Activated CD8-positive, alpha-beta memory T cell treated with anti-CD3 and anti-CD28 coated beads, Interleukin-2, amount 10 ng/mL, durations not matched to agents 7 days and 5 days (primary cell): ENCODE measurements around the gene ACP5. TPM values are rescaled to one million over a fixed set of nuclear protein-coding genes. Genes with fewer than 3 reads are reported as not detected.
A peak's percentile ranks its signal among the peaks of the same experiment; 100 is the strongest.

Experiments used
- ATAC-seq: fragments of 150-1000 bp; cut with Tn5 transposase; one replicate; pipeline ENCODE4 v1.10.0; 2021; ENCODE audit warnings: moderate library complexity
- CTCF ChIA-PET: fragments of 350-600 bp; sonication (Branson Sonifier 250); formaldehyde crosslinking; loops from one replicate; lab custom pipeline; 2021; ENCODE audit warnings: antibody characterized with exemption; lab: Charles Lee
- DNase-seq: peaks from one replicate; pipeline ENCODE4 v3.0.0-alpha.2; 2020
- H3K27ac Mint-ChIP-seq: one replicate; pipeline ENCODE4 v1.8.0; 2021; ENCODE audit warnings: mild to moderate bottlenecking, mixed read lengths
- H3K27me3 Mint-ChIP-seq: one replicate; pipeline ENCODE4 v1.8.0; 2021; ENCODE audit warnings: mixed read lengths
- H3K36me3 Mint-ChIP-seq: one replicate; pipeline ENCODE4 v1.8.0; 2021; ENCODE audit warnings: mild to moderate bottlenecking, mixed read lengths
- H3K4me1 Mint-ChIP-seq: one replicate; pipeline ENCODE4 v1.8.0; 2021; ENCODE audit warnings: mixed read lengths
- H3K4me3 Mint-ChIP-seq: one replicate; pipeline ENCODE4 v1.8.0; 2021; ENCODE audit warnings: mild to moderate bottlenecking, moderate library complexity, mixed read lengths
- H3K9me3 Mint-ChIP-seq: one replicate; pipeline ENCODE4 v1.8.0; 2022; ENCODE audit warnings: low read depth, mixed read lengths
- total RNA-seq, 2 experiments: library from RNA; stranded (reverse); gene quantifications; one replicate each; pipeline ENCODE4 v1.2.3, GENCODE V29; 2021

The ACP5 gene
- total RNA-seq, 2 experiments from 2014 or later, result 34.1 to 58.8 TPM

GRCh38 chr19:11554160-11554559, 23.3 kb downstream of the ACP5 start:
- no peaks in the 10 kb centered on the region for H3K27me3 Mint-ChIP-seq
- CTCF ChIA-PET, result interaction anchor here (0.8 to 3.9 kb wide), 6 partner anchors 9 to 36 kb away, joined by 3 to 24 read pairs (median 4); partner anchors contain the start of gene ECSIT
- peak overlapping the region; percentile 82 for H3K27ac Mint-ChIP-seq

DNA sequence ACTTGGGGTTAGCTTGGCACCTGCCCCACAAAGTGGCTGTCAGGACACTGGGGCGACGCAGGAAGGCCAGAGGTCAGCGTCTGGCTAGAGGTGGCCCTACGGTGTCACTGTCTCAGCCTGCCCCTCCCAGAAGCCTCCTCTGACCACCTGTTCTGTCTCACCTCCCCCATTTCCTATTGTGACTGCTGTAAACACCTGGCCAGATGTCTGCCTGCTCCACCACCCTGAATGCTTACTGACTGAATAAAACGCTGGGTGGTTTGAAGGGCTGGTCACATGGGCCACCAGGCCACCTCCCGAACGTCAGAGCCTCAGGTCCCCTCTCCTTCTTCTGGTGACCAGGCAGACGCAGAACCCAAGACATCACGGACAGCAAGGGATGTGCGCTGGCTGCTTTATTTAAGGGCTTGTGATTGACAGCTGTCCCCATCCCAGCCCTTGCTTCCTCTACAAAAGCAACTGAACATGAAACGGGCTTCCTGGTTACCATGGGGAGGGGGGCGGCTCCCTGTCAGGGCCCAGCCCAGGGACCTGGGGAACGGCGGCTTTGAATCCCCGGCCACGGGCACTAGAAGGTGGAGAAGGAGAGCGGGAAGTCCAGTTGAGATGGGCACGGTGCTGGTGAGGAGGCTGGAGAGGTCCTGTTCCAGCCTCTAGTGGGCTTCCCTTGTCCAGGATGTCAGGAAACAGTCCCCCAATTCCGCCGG, 24.6 kb downstream of the ACP5 start:
- ATAC-seq (no peak), DNase-seq (no peak)
- no peaks in the 10 kb centered on the region for H3K9me3 Mint-ChIP-seq
- CTCF ChIA-PET, result interaction anchor here (1.2 to 3.6 kb wide), 2 partner anchors 17 to 70 kb away, joined by 3 to 11 read pairs; no protein-coding TSS in a partner anchor
- H3K27me3 Mint-ChIP-seq, result no peaks in the 10 kb centered on the region
- H3K36me3 Mint-ChIP-seq, result peaks cover 8% of the 10 kb centered on the region
- peaks cover 38% of the 10 kb centered on the region for H3K4me1 Mint-ChIP-seq
- H3K4me3 Mint-ChIP-seq, result no peak overlapping the region
- no peak overlapping the region for H3K27ac Mint-ChIP-seq

More at GRCh38 chr19:11554160-11554559, 23.3 kb downstream of the ACP5 start:
- peak; percentile 80 for DNase-seq
- no peaks in the 10 kb centered on the region for H3K9me3 Mint-ChIP-seq
- peaks cover 44% of the 10 kb centered on the region for H3K4me1 Mint-ChIP-seq
- no peak overlapping the region for H3K4me3 Mint-ChIP-seq
- peak; percentile 31 for ATAC-seq
- H3K36me3 Mint-ChIP-seq, result peaks cover 8% of the 10 kb centered on the region

GRCh38 chr19:11551603-11552235, 25.7 kb downstream of the ACP5 start:
- H3K27ac Mint-ChIP-seq, result no peak overlapping the region
- CTCF ChIA-PET, result interaction anchor here (1.2 to 3.6 kb wide), 3 partner anchors 11 to 69 kb away, joined by 3 to 11 read pairs (median 4); no protein-coding TSS in a partner anchor
- H3K9me3 Mint-ChIP-seq, result no peaks in the 10 kb centered on the region
- no peak for ATAC-seq
- H3K4me1 Mint-ChIP-seq, result peaks cover 29% of the 10 kb centered on the region
- no peak overlapping the region for H3K4me3 Mint-ChIP-seq
- no peaks in the 10 kb centered on the region for H3K27me3 Mint-ChIP-seq
- H3K36me3 Mint-ChIP-seq, result peaks cover 7% of the 10 kb centered on the region
- DNase-seq, result no peak

DNA sequence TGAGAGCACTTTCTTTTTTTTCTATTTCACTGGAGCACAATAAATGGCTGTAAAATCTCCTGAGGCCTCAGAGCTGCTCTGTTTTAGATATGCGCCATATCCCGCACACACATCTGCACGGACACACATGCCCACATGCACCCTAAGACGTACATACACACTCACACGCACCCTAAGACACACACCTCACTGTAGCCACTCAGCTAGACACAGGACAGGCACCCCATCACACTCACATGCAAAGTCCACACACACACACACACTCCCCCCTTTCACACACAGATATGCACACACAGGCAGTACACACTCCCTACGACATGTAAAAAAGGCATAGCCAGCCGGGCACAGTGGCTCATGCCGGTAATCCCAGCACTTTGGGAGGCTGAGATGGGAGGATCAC, 27.2 kb downstream of the ACP5 start:
- CTCF ChIA-PET, result interaction anchor here (0.6 to 3.6 kb wide), 4 partner anchors 10 to 400 kb away, joined by 4 to 11 read pairs (median 4); no protein-coding TSS in a partner anchor
- Mint-ChIP-seq H3K27ac (no peak overlapping the region), H3K9me3 (no peaks in the 10 kb centered on the region), H3K4me3 (no peak overlapping the region), H3K27me3 (no peaks in the 10 kb centered on the region), H3K36me3 (peaks cover 4% of the 10 kb centered on the region), H3K4me1 (peaks cover 20% of the 10 kb centered on the region)
- no peak for DNase-seq
- ATAC-seq, result no peak

GRCh38 chr19:11549386-11549953, 28.0 kb downstream of the ACP5 start:
- DNase-seq, result no peak
- no peak overlapping the region for H3K4me3 Mint-ChIP-seq
- no peaks in the 10 kb centered on the region for H3K27me3 Mint-ChIP-seq
- H3K9me3 Mint-ChIP-seq, result no peaks in the 10 kb centered on the region
- no peak overlapping the region for H3K27ac Mint-ChIP-seq
- CTCF ChIA-PET, result interaction anchor here (1.0 to 1.5 kb wide), 3 partner anchors 11 to 67 kb away, joined by 3 to 7 read pairs (median 4); no protein-coding TSS in a partner anchor
- no peak for ATAC-seq
- H3K36me3 Mint-ChIP-seq, result peaks cover 4% of the 10 kb centered on the region
- peaks cover 18% of the 10 kb centered on the region for H3K4me1 Mint-ChIP-seq

GRCh38 chr19:11547929-11548700, 29.3 kb downstream of the ACP5 start:
- no peaks in the 10 kb centered on the region for H3K27me3 Mint-ChIP-seq

GRCh38 chr19:11541238-11541637, 36.2 kb downstream of the ACP5 start:
- peak; percentile 42 for ATAC-seq
- H3K36me3 Mint-ChIP-seq, result no peaks in the 10 kb centered on the region
- CTCF ChIA-PET, result no interaction called here
- no peak for DNase-seq
- no peak overlapping the region for H3K4me3 Mint-ChIP-seq
- H3K9me3 Mint-ChIP-seq, result no peaks in the 10 kb centered on the region
- no peak overlapping the region for H3K27ac Mint-ChIP-seq
- H3K4me1 Mint-ChIP-seq, result peaks cover 14% of the 10 kb centered on the region
- peaks cover 16% of the 10 kb centered on the region for H3K27me3 Mint-ChIP-seq

More at GRCh38 chr19:11547929-11548700, 29.3 kb downstream of the ACP5 start:
- no peaks in the 10 kb centered on the region for H3K9me3 Mint-ChIP-seq
- CTCF ChIA-PET, result interaction anchor here (1.5 kb wide), 1 partner anchor 12 kb away, joined by 7 read pairs; no protein-coding TSS in a partner anchor
- peaks cover 5% of the 10 kb centered on the region for H3K4me1 Mint-ChIP-seq
- H3K4me3 Mint-ChIP-seq, result no peak overlapping the region
- ATAC-seq, result no peak
- no peak overlapping the region for H3K27ac Mint-ChIP-seq
- DNase-seq, result no peak
- no peaks in the 10 kb centered on the region for H3K36me3 Mint-ChIP-seq

DNA sequence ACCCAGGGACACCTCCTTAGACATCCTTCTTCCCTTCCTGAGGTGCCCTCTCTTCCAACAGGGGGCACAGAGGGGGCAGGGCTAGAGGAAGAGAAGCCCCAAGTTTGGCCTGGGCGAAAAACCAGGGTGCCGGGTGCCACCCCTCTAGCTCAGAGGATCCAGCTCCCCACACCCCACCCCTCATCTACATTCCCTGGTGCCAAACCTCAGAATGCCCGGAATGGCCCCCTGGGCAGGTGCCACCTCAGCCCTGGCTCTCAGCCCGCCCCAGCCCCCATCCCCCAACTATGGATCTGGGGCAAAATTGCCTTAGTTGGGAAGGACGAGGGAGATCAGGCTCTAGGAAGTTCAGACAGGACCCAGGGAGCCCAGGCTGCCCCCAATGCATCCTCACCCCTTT, 36.8 kb downstream of the ACP5 start:
- CTCF ChIA-PET, result interaction anchor here (1.0 kb wide), 1 partner anchor 10 kb away, joined by 4 read pairs; no protein-coding TSS in a partner anchor
- no peak for DNase-seq
- no peak for ATAC-seq
- H3K27ac Mint-ChIP-seq, result no peak overlapping the region
- H3K36me3 Mint-ChIP-seq, result no peaks in the 10 kb centered on the region
- H3K27me3 Mint-ChIP-seq, result peaks cover 16% of the 10 kb centered on the region
- H3K4me3 Mint-ChIP-seq, result no peak overlapping the region
- peaks cover 13% of the 10 kb centered on the region for H3K4me1 Mint-ChIP-seq
- no peaks in the 10 kb centered on the region for H3K9me3 Mint-ChIP-seq

GRCh38 chr19:11539495-11540365, 37.7 kb downstream of the ACP5 start:
- no peaks in the 10 kb centered on the region for H3K36me3 Mint-ChIP-seq
- DNase-seq, result no peak
- H3K4me1 Mint-ChIP-seq, result peaks cover 18% of the 10 kb centered on the region
- peaks cover 19% of the 10 kb centered on the region for H3K27me3 Mint-ChIP-seq
- no peak for ATAC-seq
- H3K9me3 Mint-ChIP-seq, result no peaks in the 10 kb centered on the region
- H3K4me3 Mint-ChIP-seq, result no peak overlapping the region
- CTCF ChIA-PET, result interaction anchor here (1.0 to 1.3 kb wide), 3 partner anchors 11 to 48 kb away, joined by 3 to 4 read pairs (median 4); no protein-coding TSS in a partner anchor
- no peak overlapping the region for H3K27ac Mint-ChIP-seq

GRCh38 chr19:11538232-11539036, 39.0 kb downstream of the ACP5 start, which contains the start of gene CNN1:
CNN1 (plus strand) TSS chr19:11538851; CDS start chr19:11538928, 77 bp downstream.
- peaks cover 21% of the 10 kb centered on the region for H3K4me1 Mint-ChIP-seq
- no peak within 1 kb of the TSS for H3K4me3 Mint-ChIP-seq
- H3K36me3 Mint-ChIP-seq, result no peaks in the 10 kb centered on the region
- DNase-seq (no peak), ATAC-seq (no peak)
- H3K27ac Mint-ChIP-seq, result no peak within 1 kb of the TSS
- peaks cover 21% of the 10 kb centered on the region for H3K27me3 Mint-ChIP-seq
- H3K9me3 Mint-ChIP-seq, result no peaks in the 10 kb centered on the region
- CTCF ChIA-PET, result interaction anchor here (1.0 to 1.6 kb wide), 3 partner anchors 22 to 50 kb away, joined by 3 to 4 read pairs (median 4); no protein-coding TSS in a partner anchor
